SK-N-MC (cell line): ENCODE results near the gene PKNOX2.

ENCODE experiments used
- EZH2 ChIP-seq: fragments of 200-600 bp; sonication (generic); IDR thresholded peaks from one replicate; pipeline ENCODE4 v1.6.1; 2017; ENCODE audit warnings: antibody characterized with exemption
- POLR2AphosphoS5 ChIP-seq: IDR thresholded peaks from 2 replicates; pipeline ENCODE4 v1.6.1; 2012; ENCODE audit warnings: mild to moderate bottlenecking, low read depth, low read length, borderline replicate concordance

- TF ChIP-seq POLR2AphosphoS5 (no peak), EZH2 (no peak)
These were observed 283.6 kb downstream of the PKNOX2 start for GRCh38 chr11:125448136-125448535.
